Epithelial cell of prostate (primary cell): ENCODE measurements around the gene TSHZ1.

ENCODE experiments used
- DNase-seq: peaks from one replicate; pipeline ENCODE4 v3.0.0-alpha.2; 2011; ENCODE audit warnings: low read depth, low spot score
- H3K27ac ChIP-seq: fragments of 450-650 bp; 2 replicates; pipeline ENCODE4 v1.5.1; 2017; ENCODE audit warnings: mild to moderate bottlenecking

TSHZ1 gene

GRCh38 chr18:75264195-75264594, 53.6 kb downstream of the TSHZ1 start:
- H3K27ac ChIP-seq = no peak overlapping the region
- no peak for DNase-seq

GRCh38 chr18:75264926-75265597, 54.5 kb downstream of the TSHZ1 start:
- H3K27ac ChIP-seq = no peak overlapping the region
- DNase-seq = no peak

- no peak for DNase-seq
These were observed 55.3 kb downstream of the TSHZ1 start for GRCh38 chr18:75265872-75266271.

GRCh38 chr18:75267643-75268363, 57.2 kb downstream of the TSHZ1 start:
- H3K27ac ChIP-seq = no peak overlapping the region

More at GRCh38 chr18:75265872-75266271, 55.3 kb downstream of the TSHZ1 start:
- H3K27ac ChIP-seq = no peak overlapping the region

GRCh38 chr18:75268364-75268646, 57.7 kb downstream of the TSHZ1 start:
- no peak overlapping the region for H3K27ac ChIP-seq
- DNase-seq = no peak

More at GRCh38 chr18:75267643-75268363, 57.2 kb downstream of the TSHZ1 start:
- DNase-seq = no peak

- DNase-seq = no peak
- no peak overlapping the region for H3K27ac ChIP-seq
These were observed 58.6 kb downstream of the TSHZ1 start for GRCh38 chr18:75269124-75269680.

GRCh38 chr18:75269696-75270095, 59.1 kb downstream of the TSHZ1 start:
- no peak overlapping the region for H3K27ac ChIP-seq
- no peak for DNase-seq

GRCh38 chr18:75271952-75272351, 61.4 kb downstream of the TSHZ1 start:
- no peak overlapping the region for H3K27ac ChIP-seq
- no peak for DNase-seq

GRCh38 chr18:75273817-75274216, 63.2 kb downstream of the TSHZ1 start:
- H3K27ac ChIP-seq = no peak overlapping the region
- no peak for DNase-seq

- DNase-seq = no peak
- H3K27ac ChIP-seq = no peak overlapping the region
These were observed 64.6 kb downstream of the TSHZ1 start for GRCh38 chr18:75275226-75275625.

- DNase-seq = no peak
- H3K27ac ChIP-seq = no peak overlapping the region
These were observed 66.4 kb downstream of the TSHZ1 start for GRCh38 chr18:75276818-75277609.

- DNase-seq = no peak
- H3K27ac ChIP-seq = no peak overlapping the region
These were observed 67.0 kb downstream of the TSHZ1 start for GRCh38 chr18:75277610-75277928.

GRCh38 chr18:75279381-75279780, 68.8 kb downstream of the TSHZ1 start:
- no peak overlapping the region for H3K27ac ChIP-seq
- DNase-seq = no peak

- DNase-seq = no peak
- no peak overlapping the region for H3K27ac ChIP-seq
These were observed 70.1 kb downstream of the TSHZ1 start for GRCh38 chr18:75280427-75281280.

GRCh38 chr18:75282746-75283145, 72.1 kb downstream of the TSHZ1 start:
- DNase-seq = no peak
- H3K27ac ChIP-seq = no peak overlapping the region

- H3K27ac ChIP-seq = no peak overlapping the region
- no peak for DNase-seq
These were observed 73.1 kb downstream of the TSHZ1 start for GRCh38 chr18:75283731-75284130.

- no peak for DNase-seq
- H3K27ac ChIP-seq = no peak overlapping the region
These were observed 74.0 kb downstream of the TSHZ1 start for GRCh38 chr18:75284566-75284965.

GRCh38 chr18:75285876-75286275, 75.3 kb downstream of the TSHZ1 start:
- H3K27ac ChIP-seq = no peak overlapping the region
- DNase-seq = no peak

- no peak for DNase-seq
- no peak overlapping the region for H3K27ac ChIP-seq
These were observed 76.4 kb downstream of the TSHZ1 start for GRCh38 chr18:75287006-75287405.

GRCh38 chr18:75287700-75288099, 77.1 kb downstream of the TSHZ1 start:
- no peak overlapping the region for H3K27ac ChIP-seq
- no peak for DNase-seq
